ENCODE results near the gene CCNQ. TPM values are rescaled to one million over a fixed set of nuclear protein-coding genes. Genes with fewer than 3 reads are reported as not detected.

The CCNQ gene
- total RNA-seq, 1 experiment from 2014 or later, result 20.3 TPM

DNA sequence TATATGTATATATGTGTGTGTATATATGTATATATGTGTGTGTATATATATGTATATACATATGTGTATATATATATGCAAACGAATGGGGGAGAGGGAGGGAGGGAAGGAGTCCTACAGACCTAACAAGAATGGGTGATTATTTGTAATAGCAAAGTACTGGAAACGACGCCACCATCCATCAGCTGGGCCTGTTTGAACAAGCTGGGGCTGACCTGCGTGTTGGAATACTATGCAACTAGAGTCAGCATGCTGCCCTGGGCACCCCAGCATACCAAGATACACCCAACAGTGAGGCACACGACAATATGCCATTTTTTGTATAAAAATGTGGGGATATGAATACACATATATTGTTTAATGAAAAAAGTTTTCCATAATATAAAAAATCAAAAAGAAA is 21.6 kb upstream of the CCNQ start:
- DNase-seq (ENCODE audit: low read depth, low spot score) (no peak), ATAC-seq (no peak)
- Histone ChIP-seq H3K4me1 (ENCODE audit: control insufficient read depth in 1 of 2, insufficient read depth in 2 of 2, low read length in 2 of 2) (no peaks in the 10 kb centered on the region), H3K4me3 (replicated peaks in 1 of 2; ENCODE audit: low read depth in 1 of 2, low read length in 2 of 2) (no peak overlapping the region), H3K79me2 (ENCODE audit: insufficient read depth, low read length) (no peaks in the 10 kb centered on the region), H3K27ac (ENCODE audit: low read depth, low read length) (no peak overlapping the region), H4K20me1 (ENCODE audit: insufficient read depth) (no peaks in the 10 kb centered on the region), H3K27me3 (ENCODE audit: insufficient read depth, low read length) (peaks cover 9% of the 10 kb centered on the region; the same call in 1 of the 2 replicates), H3K9me2 (ENCODE audit: insufficient read depth) (no peaks in the 10 kb centered on the region), H2AFZ (ENCODE audit: low read depth, low read length, poor library complexity, severe bottlenecking) (no peak overlapping the region), H3K36me3 (ENCODE audit: control insufficient read depth in 1 of 2, insufficient read depth in 2 of 2, low read length in 2 of 2) (no peaks in the 10 kb centered on the region), H3K9ac (ENCODE audit: low read length) (no peak overlapping the region), H3K4me2 (ENCODE audit: low read length) (no peak overlapping the region), H3K9me3 (ENCODE audit: control insufficient read depth in 1 of 2, insufficient read depth in 1 of 2, low read depth in 1 of 2, low read length in 2 of 2) (no peaks in the 10 kb centered on the region)
- CTCF ChIA-PET, result no interaction called here
- intact Hi-C loops (cut with micrococcal nuclease), result no loop called here
- BruUV-seq (replicated peaks), result no TSS peak
- POLR2A ChIA-PET, result no interaction called here
- RAD21 ChIA-PET (ENCODE audit: low non-redundant PET in 1 of 2, low total read pairs in 2 of 2, uncharacterized antibody in 2 of 2, unreplicated experiment in 2 of 2), result no interaction called here
- TF ChIP-seq FOSL1 (IDR thresholded peaks at IDR 0.05; ENCODE audit: low read depth) (no peak), SP1 (IDR thresholded peaks at IDR 0.05; ENCODE audit: low read depth) (no peak), EZH2 (IDR thresholded peaks at IDR 0.05) (no peak)
- TF ChIP-seq, protein P1, sequence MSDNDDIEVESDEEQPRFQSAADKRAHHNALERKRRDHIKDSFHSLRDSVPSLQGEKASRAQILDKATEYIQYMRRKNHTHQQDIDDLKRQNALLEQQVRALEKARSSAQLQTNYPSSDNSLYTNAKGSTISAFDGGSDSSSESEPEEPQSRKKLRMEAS (IDR thresholded peaks at IDR 0.05), result no peak

DNA sequence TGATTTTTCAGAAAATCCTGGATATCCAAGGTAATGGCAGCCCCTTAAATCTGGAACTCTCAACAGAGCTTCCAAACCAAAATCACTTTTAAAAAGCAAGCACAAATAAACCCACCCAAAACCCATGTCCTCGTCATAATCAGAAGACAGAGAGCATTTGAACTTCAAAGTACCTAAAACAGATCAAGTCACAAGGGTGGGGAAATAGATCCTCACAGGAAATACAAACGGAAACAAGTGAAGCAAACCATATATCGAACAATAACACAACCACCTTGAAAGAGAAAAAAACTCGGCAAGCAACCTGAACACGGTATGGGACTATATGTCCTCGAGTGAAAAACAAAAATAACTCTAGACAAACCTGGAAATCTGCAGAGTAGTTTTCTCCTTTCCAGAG is 15.9 kb upstream of the CCNQ start:
- POLR2A ChIA-PET, result no interaction called here

More for the DNA sequence above, 15.9 kb upstream of the CCNQ start:
- Histone ChIP-seq H3K4me3 (replicated peaks in 1 of 2; ENCODE audit: low read depth in 1 of 2, low read length in 2 of 2) (no peak overlapping the region), H3K9me2 (ENCODE audit: insufficient read depth) (no peaks in the 10 kb centered on the region), H4K20me1 (ENCODE audit: insufficient read depth) (no peaks in the 10 kb centered on the region), H2AFZ (ENCODE audit: low read depth, low read length, poor library complexity, severe bottlenecking) (no peak overlapping the region), H3K4me2 (ENCODE audit: low read length) (no peak overlapping the region), H3K4me1 (ENCODE audit: control insufficient read depth in 1 of 2, insufficient read depth in 2 of 2, low read length in 2 of 2) (no peaks in the 10 kb centered on the region), H3K9me3 (ENCODE audit: control insufficient read depth in 1 of 2, insufficient read depth in 1 of 2, low read depth in 1 of 2, low read length in 2 of 2) (no peaks in the 10 kb centered on the region), H3K27ac (ENCODE audit: low read depth, low read length) (no peak overlapping the region), H3K9ac (ENCODE audit: low read length) (no peak overlapping the region), H3K36me3 (ENCODE audit: control insufficient read depth in 1 of 2, insufficient read depth in 2 of 2, low read length in 2 of 2) (no peaks in the 10 kb centered on the region), H3K27me3 (ENCODE audit: insufficient read depth, low read length) (peaks cover 9% of the 10 kb centered on the region; the same call in 1 of the 2 replicates), H3K79me2 (ENCODE audit: insufficient read depth, low read length) (no peaks in the 10 kb centered on the region)
- intact Hi-C loops (cut with micrococcal nuclease), result loop anchor here (10.0 kb wide), 1 partner anchor 50 kb away; no protein-coding TSS in a partner anchor
- TF ChIP-seq TCF7L2 (IDR thresholded peaks at IDR 0.05; ENCODE audit: borderline replicate concordance, extremely low read depth, insufficient read depth, insufficient read length), result no peak
- no peak for TF ChIP-seq SIN3A (IDR thresholded peaks at IDR 0.05; ENCODE audit: low read depth)
- no peak for TF ChIP-seq CBX3 (IDR thresholded peaks at IDR 0.05; ENCODE audit: low read depth)
- TF ChIP-seq POLR2A (IDR thresholded peaks at IDR 0.05; ENCODE audit: borderline replicate concordance, extremely low read depth, insufficient read depth, insufficient read length), result no peak
- DNase-seq (ENCODE audit: low read depth, low spot score), result no peak
- RAD21 ChIA-PET (ENCODE audit: low non-redundant PET in 1 of 2, low total read pairs in 2 of 2, uncharacterized antibody in 2 of 2, unreplicated experiment in 2 of 2), result no interaction called here
- ATAC-seq, result no peak
- no TSS peak for BruUV-seq (replicated peaks)
- CTCF ChIA-PET, result no interaction called here
